ENCODE results near the gene APMAP. TPM values are rescaled to one million over a fixed set of nuclear protein-coding genes. Genes with fewer than 3 reads are reported as not detected.

Gene APMAP
- total RNA-seq, 1 experiment from 2014 or later = 75.3 TPM

DNA sequence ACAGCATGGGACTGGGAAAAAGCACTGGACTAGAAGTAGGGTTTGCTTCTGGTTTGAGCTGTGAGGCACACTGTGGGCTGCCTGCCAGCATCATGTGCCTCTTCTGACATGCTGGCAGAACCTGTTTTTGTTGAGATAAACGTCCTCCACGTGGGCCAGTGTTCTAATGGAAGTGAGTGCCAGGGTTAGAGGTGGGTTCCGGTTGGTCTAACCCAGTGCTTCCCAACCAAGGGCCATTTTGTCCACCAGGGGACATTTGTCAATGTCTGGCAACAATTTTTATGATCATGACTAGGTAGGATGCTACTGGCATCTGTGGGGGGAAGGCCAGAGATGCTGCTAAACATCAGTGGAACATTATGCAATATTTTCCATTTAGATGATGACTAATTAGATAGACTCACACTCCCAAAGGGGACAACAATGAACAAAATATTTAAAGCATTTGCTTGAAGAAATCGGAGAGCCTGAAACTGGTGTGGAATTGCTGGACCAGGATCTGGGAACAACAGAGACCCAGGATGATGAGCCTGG, 7.8 kb upstream of the APMAP start:
- H3K27ac Mint-ChIP-seq (ENCODE audit: low read depth, unreplicated experiment) = peak overlapping the region; percentile 84
- H3K27me3 Mint-ChIP-seq (ENCODE audit: insufficient read depth, unreplicated experiment) = peaks cover 12% of the 10 kb centered on the region
- DNase-seq (ENCODE audit: unreplicated experiment) = peak; percentile 73
- intact Hi-C loops (cut with micrococcal nuclease) = loop anchor here (1.0 kb wide), 3 partner anchors 39 to 179 kb away; no protein-coding TSS in a partner anchor
- ChIA-PET POLR2A (interaction anchor here (0.8 to 4.3 kb wide), 12 partner anchors 10 to 247 kb away, joined by 3 to 24 read pairs (median 4); partner anchors contain the start of gene PYGB), CTCF (interaction anchor here (0.6 to 8.7 kb wide), 14 partner anchors 16 to 399 kb away, joined by 3 to 500 read pairs (median 4); partner anchors contain the start of gene ACSS1)
- peaks cover 38% of the 10 kb centered on the region for H3K4me1 Mint-ChIP-seq (ENCODE audit: insufficient read depth, unreplicated experiment)
- BruUV-seq (replicated peaks) = no TSS peak
- H3K36me3 Mint-ChIP-seq (ENCODE audit: insufficient read depth, unreplicated experiment) = peaks cover 10% of the 10 kb centered on the region
- H3K9me3 Mint-ChIP-seq (ENCODE audit: unreplicated experiment) = peaks cover 8% of the 10 kb centered on the region
- TF ChIP-seq, protein P1, sequence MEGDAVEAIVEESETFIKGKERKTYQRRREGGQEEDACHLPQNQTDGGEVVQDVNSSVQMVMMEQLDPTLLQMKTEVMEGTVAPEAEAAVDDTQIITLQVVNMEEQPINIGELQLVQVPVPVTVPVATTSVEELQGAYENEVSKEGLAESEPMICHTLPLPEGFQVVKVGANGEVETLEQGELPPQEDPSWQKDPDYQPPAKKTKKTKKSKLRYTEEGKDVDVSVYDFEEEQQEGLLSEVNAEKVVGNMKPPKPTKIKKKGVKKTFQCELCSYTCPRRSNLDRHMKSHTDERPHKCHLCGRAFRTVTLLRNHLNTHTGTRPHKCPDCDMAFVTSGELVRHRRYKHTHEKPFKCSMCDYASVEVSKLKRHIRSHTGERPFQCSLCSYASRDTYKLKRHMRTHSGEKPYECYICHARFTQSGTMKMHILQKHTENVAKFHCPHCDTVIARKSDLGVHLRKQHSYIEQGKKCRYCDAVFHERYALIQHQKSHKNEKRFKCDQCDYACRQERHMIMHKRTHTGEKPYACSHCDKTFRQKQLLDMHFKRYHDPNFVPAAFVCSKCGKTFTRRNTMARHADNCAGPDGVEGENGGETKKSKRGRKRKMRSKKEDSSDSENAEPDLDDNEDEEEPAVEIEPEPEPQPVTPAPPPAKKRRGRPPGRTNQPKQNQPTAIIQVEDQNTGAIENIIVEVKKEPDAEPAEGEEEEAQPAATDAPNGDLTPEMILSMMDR (IDR thresholded peaks at IDR 0.05; ENCODE audit: unreplicated experiment) = no peak
- no peak overlapping the region for H3K4me3 Mint-ChIP-seq (ENCODE audit: unreplicated experiment)

DNA sequence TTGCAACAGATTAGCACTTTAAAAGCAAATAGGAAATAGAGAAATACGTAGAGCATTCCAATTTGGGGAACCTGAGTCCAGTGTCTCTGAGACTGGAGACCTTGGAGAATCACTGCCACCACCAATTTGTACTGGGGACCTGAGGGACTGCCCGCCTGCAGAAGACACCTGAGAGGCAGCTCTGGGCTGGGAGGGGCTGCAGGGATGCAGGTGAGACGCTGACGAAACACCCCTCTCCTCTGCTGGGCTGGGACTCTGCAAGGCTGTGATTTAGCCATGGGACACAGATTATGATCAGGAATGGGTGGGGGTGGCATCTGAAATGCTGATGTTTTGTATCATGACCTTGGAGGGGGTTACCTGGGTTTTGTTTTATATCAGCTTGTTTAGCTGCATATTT, 7.0 kb upstream of the APMAP start:
- intact Hi-C loops (cut with micrococcal nuclease) = no loop called here
- BruUV-seq (replicated peaks) = no TSS peak
- Mint-ChIP-seq H3K27me3 (ENCODE audit: insufficient read depth, unreplicated experiment) (peaks cover 12% of the 10 kb centered on the region), H3K9me3 (ENCODE audit: unreplicated experiment) (peaks cover 8% of the 10 kb centered on the region), H3K27ac (ENCODE audit: low read depth, unreplicated experiment) (peak overlapping the region; percentile 84), H3K36me3 (ENCODE audit: insufficient read depth, unreplicated experiment) (peaks cover 14% of the 10 kb centered on the region), H3K4me3 (ENCODE audit: unreplicated experiment) (no peak overlapping the region), H3K4me1 (ENCODE audit: insufficient read depth, unreplicated experiment) (peaks cover 45% of the 10 kb centered on the region)
- ChIA-PET CTCF (interaction anchor here (0.6 to 8.7 kb wide), 11 partner anchors 17 to 399 kb away, joined by 3 to 500 read pairs (median 4); partner anchors contain the start of gene ACSS1), POLR2A (interaction anchor here (0.8 to 4.3 kb wide), 11 partner anchors 18 to 248 kb away, joined by 3 to 24 read pairs (median 5); partner anchors contain the start of gene PYGB)
- no peak for DNase-seq (ENCODE audit: unreplicated experiment)
- TF ChIP-seq, protein P1 (IDR thresholded peaks at IDR 0.05; ENCODE audit: unreplicated experiment) = no peak

DNA sequence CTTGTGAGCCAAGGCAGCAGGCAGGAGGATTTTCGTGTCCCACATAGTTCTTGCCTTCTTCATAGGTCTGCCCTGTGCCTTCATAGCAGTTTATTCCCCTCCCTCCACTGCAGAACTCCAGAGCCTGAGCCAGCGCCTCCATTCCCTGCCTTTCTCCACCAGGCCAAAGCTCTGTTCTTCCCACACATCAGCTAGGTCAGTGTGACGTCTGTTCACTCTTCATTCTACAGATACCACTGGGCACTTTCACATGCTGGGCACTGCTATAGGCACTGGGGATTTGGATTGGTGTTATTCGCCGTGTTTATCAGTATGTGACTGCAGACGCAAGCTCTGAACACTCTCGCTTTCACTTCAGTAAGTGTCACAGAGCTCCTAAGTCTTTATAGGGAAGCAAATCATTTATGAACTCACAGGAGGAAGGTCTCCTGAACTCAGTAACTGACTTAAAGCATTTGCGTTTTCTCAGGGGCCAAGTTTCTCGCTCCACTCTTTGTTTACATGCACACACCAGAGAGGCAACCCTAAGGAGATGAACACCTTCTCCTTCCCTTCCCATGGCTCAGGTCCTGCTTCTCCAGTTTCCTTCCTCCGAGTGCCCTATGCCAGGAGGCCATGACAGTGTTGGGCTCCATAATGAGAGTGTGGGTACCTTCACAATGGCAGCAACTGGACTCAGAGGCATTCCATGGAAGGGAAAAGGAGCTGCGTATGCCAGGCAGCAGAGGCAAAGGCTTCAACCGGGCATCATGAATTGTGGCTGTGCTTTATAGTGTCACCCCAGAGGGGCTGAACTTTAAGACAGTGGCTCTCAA, 6.3 kb upstream of the APMAP start:
- TF ChIP-seq, protein P1 (IDR thresholded peaks at IDR 0.05; ENCODE audit: unreplicated experiment) = no peak
- ChIA-PET CTCF (interaction anchor here (0.6 to 8.7 kb wide), 12 partner anchors 18 to 459 kb away, joined by 3 to 500 read pairs (median 4); partner anchors contain the start of gene ACSS1), POLR2A (interaction anchor here (0.6 to 4.3 kb wide), 13 partner anchors 10 to 1634 kb away, joined by 3 to 24 read pairs (median 5); no protein-coding TSS in a partner anchor)
- H3K36me3 Mint-ChIP-seq (ENCODE audit: insufficient read depth, unreplicated experiment) = peaks cover 14% of the 10 kb centered on the region
- H3K27me3 Mint-ChIP-seq (ENCODE audit: insufficient read depth, unreplicated experiment) = peaks cover 12% of the 10 kb centered on the region
- H3K9me3 Mint-ChIP-seq (ENCODE audit: unreplicated experiment) = peaks cover 8% of the 10 kb centered on the region
- peaks cover 49% of the 10 kb centered on the region for H3K4me1 Mint-ChIP-seq (ENCODE audit: insufficient read depth, unreplicated experiment)
- H3K4me3 Mint-ChIP-seq (ENCODE audit: unreplicated experiment) = no peak overlapping the region
- intact Hi-C loops (cut with micrococcal nuclease) = no loop called here
- no peak overlapping the region for H3K27ac Mint-ChIP-seq (ENCODE audit: low read depth, unreplicated experiment)
- DNase-seq (ENCODE audit: unreplicated experiment) = no peak
- BruUV-seq (replicated peaks) = no TSS peak

DNA sequence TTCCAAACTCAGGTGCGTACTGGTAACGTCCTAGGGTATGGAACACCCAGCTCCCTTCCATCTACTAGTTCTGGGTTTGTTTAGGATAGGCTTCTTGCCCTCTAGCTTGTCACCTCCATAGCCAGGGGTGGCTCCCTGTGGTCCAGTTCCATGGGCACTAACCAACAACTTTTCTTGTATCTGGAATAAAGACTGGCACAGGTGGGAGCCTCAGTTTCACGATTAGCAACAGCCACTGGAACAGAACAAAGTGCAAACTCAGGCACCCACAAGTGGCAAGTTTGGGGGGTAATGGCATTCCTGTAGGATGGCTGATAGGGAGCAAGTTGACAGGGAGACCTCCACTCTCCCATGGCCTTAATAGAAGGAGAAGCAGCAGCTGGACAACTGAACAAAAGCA, 5.6 kb upstream of the APMAP start:
- TF ChIP-seq, protein P1 (IDR thresholded peaks at IDR 0.05; ENCODE audit: unreplicated experiment) = no peak
- H3K27ac Mint-ChIP-seq (ENCODE audit: low read depth, unreplicated experiment) = no peak overlapping the region
- BruUV-seq (replicated peaks) = no TSS peak
- H3K36me3 Mint-ChIP-seq (ENCODE audit: insufficient read depth, unreplicated experiment) = peaks cover 14% of the 10 kb centered on the region
- DNase-seq (ENCODE audit: unreplicated experiment) = no peak
- H3K27me3 Mint-ChIP-seq (ENCODE audit: insufficient read depth, unreplicated experiment) = peaks cover 12% of the 10 kb centered on the region
- no peak overlapping the region for H3K4me3 Mint-ChIP-seq (ENCODE audit: unreplicated experiment)
- peaks cover 6% of the 10 kb centered on the region for H3K9me3 Mint-ChIP-seq (ENCODE audit: unreplicated experiment)
- CTCF ChIA-PET = interaction anchor here (0.8 to 8.7 kb wide), 10 partner anchors 18 to 543 kb away, joined by 3 to 500 read pairs (median 4); partner anchors contain the start of gene ACSS1
- intact Hi-C loops (cut with micrococcal nuclease) = no loop called here
- peaks cover 56% of the 10 kb centered on the region for H3K4me1 Mint-ChIP-seq (ENCODE audit: insufficient read depth, unreplicated experiment)
- POLR2A ChIA-PET = interaction anchor here (0.6 to 4.3 kb wide), 15 partner anchors 11 to 1633 kb away, joined by 3 to 24 read pairs (median 5); partner anchors contain the start of gene ENTPD6

Measured in MCF 10A (cell line).